ENCODE measurements around the gene PLAAT1.
A peak's percentile ranks its signal among the peaks of the same experiment; 100 is the strongest.

PLAAT1 gene

GRCh38 chr3:193240850-193241706, at the start of gene PLAAT1:
TSS of gene PLAAT1 (plus strand) at chr3:193241222. CDS start at chr3:193255651, 14,429 bp downstream.
- peak; percentile 96 for DNase-seq

GRCh38 chr3:193194371-193194770, 46.7 kb upstream of the PLAAT1 start:
- DNase-seq, result peak; percentile 64

GRCh38 chr3:193196746-193197145, 44.3 kb upstream of the PLAAT1 start:
- no peak for DNase-seq

- peak; percentile 65 for DNase-seq
Observed at GRCh38 chr3:193207290-193208273, 33.4 kb upstream of the PLAAT1 start.

- peak; percentile 48 for DNase-seq
Observed at GRCh38 chr3:193210618-193211017, 30.4 kb upstream of the PLAAT1 start.

DNA sequence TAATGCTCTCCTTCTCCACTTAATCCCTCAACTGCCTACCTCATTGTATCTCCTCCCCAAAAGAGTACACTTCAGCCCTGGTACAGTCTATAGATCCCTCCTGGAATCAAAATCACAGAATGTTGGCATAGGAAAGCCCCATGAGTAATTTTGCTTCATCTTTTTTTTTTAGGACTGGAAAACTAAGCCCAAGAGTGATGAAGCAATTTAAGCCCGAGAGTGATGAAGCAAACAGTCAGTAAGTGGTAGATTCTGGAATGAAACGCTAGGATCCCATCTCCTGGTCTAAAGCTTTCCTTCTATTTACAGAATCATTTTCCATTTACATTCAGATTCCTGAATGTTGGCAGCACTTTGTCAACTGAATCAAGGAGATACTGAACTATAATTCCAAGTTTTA, 29.8 kb upstream of the PLAAT1 start:
- no peak for DNase-seq

DNA sequence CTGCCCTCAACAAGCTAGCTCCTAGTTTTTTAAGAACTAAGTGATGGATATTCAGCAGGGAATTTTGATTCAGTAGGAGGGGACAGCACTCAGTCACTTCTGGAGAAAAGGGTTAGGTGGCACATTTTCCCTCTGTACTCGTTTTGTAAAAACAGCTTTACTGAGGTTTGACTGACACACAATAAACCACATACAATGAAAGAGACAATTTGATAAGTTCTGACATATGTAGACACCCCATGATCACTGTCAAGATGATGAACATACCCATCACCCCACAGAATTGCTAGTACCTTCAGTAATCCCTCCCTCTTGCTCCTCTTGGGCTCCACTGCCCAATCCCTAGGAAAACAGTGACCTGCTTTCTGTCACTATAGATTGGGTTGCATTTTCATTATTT, 29.0 kb upstream of the PLAAT1 start:
- no peak for DNase-seq

DNA sequence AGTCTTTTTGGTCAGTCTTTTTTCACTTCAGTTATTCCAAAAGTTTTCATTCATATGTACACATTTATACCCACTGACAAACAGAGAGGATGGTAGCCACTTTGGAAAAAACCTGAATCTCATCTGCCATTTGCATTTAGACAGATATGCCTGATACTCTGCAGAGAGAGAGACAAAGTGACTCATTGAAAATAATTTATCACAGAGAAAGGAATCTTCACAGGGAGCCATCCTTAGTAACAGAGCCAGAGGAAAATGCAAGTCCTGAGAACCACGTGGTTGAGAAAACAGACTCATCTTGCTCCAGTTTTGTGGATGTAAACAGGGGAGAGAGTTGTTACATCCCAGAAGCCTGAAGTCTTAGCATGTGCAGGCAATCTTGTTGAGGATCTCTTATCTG, 28.2 kb upstream of the PLAAT1 start:
- no peak for DNase-seq

- no peak for DNase-seq
Observed at GRCh38 chr3:193214445-193214844, 26.6 kb upstream of the PLAAT1 start.

DNA sequence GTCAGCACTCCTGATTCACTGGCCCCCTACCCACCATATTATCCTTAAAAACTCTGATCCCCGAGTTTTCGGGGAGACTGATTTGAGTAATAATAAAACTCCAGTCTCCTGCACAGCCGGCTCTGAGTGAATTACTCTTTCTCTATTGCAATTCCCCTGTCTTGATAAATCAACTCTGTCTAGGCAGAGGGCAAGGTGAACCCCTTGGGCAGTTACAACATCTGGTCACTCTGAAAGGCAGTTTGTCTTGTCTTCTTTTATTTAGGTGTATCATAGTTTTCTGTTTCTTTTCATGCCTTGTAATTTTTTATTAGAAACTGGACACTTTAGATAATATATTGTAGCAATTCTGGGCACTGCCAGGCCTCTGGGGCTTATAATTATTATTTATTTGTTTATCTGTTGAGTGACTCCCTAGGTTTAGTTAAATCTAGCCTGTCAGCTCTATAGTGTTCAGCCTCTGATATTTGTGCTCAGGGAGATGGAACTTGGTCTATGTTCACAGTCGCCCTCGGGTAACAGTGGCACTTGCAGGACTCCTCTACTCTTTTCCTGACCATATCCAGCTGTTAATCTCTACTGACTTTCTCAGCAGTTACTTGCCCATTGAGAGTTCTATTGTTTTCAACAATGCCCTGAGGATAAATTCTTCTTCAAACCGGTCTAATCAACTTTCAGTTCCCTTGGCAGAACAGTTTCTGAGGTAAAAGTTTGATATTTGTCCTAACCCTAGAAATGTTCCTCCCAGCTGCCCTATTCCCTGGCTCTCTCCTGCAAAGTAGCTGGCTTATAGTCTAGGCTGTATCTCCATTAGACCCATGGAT, 15.5 kb upstream of the PLAAT1 start:
- DNase-seq, result no peak

- DNase-seq, result peak; percentile 95
Observed at GRCh38 chr3:193228206-193228605, 12.8 kb upstream of the PLAAT1 start.

GRCh38 chr3:193229851-193230420, 11.1 kb upstream of the PLAAT1 start:
- peak; percentile 52 for DNase-seq

DNA sequence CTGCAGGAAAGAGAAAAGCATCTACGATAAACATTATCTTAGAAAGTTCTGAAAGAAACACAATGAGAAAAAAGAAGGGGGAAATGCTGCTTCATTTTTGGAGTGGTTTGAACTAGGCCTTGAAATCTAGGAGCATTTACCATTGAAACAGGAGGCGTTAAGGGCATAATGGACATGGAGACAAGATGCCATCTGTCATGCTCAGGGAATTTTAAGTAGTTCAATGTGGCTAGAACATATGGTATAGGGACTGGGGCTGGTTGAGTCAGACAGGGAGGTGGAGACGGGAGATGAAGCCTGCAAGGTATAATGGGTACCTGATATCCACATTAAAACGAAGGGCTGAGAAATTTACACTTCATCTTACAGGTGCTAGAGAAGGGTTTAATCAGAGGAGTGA, 10.4 kb upstream of the PLAAT1 start:
- DNase-seq, result peak; percentile 98

DNA sequence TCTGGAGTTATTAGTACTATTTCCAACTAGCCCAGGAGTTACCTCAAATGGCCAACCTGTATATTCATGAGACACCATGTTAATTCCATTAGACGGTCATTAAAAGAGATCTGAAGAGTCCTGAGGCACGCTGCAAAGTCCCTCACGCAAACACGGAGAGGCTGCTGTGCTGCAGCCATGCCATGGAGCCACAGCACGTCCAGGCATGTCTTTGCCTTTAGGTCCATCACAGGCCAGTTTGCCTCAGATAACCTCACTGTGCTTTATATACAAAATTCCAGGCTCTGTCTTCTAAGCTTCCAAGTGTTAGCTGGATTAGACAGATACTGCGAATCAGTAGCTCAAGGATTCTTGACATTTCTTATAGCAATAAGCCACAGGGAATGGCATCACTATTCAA, 9.8 kb upstream of the PLAAT1 start:
- DNase-seq, result peak; percentile 97

DNA sequence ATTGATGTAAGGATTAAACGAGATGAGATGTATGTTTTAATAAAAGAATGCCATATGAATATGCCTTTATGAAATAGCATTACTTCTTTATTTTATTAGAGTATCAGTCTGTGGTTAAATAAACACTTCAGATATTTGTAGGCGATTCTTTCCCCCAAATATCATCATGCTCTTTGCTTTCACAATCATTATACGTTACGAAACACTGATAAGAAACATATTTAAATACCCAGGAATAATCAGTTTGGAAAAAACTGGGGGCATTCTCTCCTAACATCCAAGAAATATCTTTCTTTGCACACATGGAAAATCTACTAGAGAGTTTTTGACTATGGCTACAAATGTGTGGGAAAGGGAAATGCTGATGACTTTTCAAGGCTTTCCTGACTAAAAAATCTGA, 4.4 kb upstream of the PLAAT1 start:
- DNase-seq, result no peak

DNA sequence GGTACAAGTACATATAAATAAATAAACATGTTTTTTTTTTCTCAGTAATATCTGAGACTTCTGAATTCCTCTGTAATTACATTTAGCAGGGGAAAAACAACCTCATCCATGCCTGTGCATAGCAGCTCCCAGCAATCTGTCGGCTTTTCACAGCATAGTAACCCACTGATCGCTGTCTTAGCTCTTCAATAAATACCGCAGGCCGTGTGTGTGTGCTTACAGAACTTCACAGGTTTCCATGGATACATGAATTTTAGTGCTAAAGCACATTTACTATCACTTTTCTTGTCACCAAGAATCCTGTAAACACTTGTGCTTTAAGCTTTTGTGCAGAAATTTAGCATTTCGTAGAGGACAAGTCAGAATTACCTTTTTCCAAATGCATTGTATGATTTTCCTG, 4.0 kb upstream of the PLAAT1 start:
- peak; percentile 54 for DNase-seq

GRCh38 chr3:193240436-193240849, 579 bp upstream of the PLAAT1 start:
- peak; percentile 83 for DNase-seq

DNA sequence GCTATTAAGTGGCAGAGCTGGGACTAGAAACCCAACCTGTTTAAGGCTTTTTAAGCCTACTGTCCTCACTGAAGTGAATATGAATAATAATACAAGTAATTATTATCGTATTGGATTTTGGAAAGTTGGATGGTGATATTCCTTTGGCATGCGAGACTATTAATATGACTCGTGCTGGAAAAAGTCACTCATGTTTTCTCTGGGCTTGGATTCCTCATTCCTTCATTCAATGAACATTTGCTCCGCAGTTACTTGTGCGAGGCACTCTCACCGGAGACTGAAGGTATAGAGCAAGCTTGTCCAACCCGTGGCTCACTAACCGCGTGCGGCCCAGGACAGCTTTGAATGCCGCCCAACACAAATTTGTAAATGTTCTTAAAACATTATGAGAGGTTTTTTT, 694 bp downstream of the PLAAT1 start:
- peak; percentile 59 for DNase-seq

DNA sequence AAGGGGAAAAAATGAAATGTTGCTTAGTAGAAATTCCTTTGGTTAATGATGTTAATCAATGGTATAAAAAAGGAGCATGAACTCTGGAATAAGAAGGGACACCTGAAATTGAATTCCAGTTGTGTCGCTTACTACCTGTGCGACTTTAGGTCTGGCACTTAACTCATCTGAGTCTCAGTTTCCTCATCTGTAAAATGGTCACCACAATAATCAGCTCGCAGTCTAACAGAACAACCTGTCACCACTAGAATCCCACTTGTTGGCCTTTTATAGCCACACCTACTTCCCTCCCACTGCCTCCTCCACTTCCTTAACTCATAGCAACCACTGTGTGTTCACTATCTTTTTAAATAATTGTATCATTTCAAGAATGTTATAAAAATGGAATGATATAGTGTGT, 2.5 kb downstream of the PLAAT1 start:
- peak; percentile 22 for DNase-seq

GRCh38 chr3:193248848-193249468, 7.9 kb downstream of the PLAAT1 start:
- no peak for DNase-seq

DNA sequence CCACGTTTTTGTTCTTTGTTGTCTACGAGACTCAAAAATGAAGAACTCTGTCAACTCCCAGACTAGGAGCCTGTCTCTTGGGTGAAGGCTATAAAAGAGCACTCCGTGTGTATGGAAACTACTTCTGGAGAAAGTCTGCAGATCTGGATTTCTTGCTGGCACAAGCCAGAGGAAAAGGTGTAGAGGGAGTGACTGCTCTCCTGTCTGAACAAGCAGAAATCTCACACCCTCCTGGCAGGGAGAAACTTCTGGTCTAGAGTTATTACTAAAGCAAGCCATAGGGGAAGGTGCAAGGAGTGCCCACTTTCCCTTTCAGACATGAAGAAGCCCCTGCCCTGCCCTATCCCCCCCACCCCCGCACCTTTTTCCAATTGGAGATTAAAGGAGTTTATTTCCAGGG, 9.5 kb downstream of the PLAAT1 start:
- DNase-seq, result no peak

Measured in NCI-H82 (cell line).